HG02870 (cell line): ENCODE results near the gene FSTL3.
"Not testable (repeated sequence)": the region's sequence is repeated elsewhere in the genome, so short reads cannot be mapped to it uniquely, and the experiment has no call there.

Experiments used
- ATAC-seq: cut with Tn5 transposase; IDR thresholded peaks from one replicate; pipeline ENCODE4 v1.9.1; 2021; ENCODE audit warnings: mild to moderate bottlenecking, moderate library complexity; ENCODE audit not compliant: unreplicated experiment

Gene FSTL3

DNA sequence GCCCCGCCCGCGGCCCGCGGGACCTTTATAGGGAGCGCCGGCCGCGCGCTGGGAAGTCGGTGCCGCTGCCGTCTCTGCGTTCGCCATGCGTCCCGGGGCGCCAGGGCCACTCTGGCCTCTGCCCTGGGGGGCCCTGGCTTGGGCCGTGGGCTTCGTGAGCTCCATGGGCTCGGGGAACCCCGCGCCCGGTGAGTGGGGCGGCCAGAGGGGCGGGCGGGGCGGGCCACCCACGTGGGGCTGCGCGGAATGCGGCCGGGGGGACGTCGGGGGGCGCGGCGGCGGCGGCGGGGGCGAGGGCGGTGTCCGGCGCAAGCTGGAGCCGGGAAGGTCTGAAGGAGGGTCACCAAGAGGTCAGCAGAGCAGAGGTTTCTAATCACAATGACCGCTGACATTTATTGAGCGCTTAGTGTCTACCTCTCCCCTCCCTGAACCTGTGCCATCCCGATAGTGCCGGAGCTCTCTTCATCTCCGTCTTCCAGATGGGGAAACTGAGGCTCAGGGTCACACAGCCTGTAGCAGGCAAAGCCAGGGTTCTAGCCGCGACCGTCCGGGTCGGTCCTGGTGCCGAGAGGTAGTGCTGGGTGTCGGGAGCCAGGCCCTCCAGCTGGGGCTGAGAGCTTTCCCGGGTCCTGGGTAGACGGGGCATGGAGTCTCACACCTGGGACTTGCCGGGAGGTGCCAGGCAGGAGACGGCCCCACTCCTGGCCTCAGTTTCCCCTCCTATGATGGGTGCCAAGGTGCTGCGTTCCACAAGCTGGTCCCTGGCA, at the start of gene FSTL3:
Gene FSTL3, plus strand, starts transcription at position 54 of the 767 bp plus-strand sequence. Its CDS starts 32 bp downstream, at position 86.
- no peak for ATAC-seq

DNA sequence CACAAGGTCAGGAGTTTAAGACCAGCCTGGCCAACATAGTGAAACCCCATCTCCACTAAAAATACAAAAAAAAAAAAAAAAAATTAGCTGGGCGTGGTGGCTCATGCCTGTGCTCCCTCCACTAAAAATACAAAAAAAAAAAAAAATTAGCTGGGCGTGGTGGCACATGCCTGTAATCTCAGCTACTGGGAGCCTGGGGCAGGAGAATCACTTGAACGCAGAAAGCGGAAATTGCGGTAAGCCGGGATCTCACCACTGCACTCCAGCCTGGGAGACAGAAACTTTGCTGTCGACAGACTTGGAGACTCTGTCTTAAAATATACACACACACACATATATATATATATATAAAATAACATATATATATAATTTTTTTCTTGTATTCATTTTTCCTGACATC, 49.6 kb upstream of the FSTL3 start:
- ATAC-seq = not testable (repeated sequence)

DNA sequence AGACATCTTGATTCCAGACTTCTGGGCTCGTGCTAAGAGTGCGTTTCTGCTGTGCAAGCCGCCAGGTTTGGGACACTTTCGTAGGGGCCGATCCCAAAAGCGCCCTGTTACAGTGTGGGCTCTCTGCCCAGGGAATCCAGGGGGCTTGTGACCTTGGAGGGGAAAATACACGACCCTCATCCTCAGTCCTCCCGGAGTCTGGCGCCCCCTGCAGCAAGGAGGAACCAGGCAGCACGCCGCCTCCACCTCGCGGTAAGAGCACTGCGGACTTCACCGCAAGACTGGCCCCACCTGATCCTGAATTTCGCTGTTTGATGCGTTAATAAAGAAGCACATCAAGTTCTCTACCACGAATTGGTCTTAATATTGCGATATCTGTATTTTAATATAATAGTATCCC, 48.0 kb upstream of the FSTL3 start:
- no peak for ATAC-seq

DNA sequence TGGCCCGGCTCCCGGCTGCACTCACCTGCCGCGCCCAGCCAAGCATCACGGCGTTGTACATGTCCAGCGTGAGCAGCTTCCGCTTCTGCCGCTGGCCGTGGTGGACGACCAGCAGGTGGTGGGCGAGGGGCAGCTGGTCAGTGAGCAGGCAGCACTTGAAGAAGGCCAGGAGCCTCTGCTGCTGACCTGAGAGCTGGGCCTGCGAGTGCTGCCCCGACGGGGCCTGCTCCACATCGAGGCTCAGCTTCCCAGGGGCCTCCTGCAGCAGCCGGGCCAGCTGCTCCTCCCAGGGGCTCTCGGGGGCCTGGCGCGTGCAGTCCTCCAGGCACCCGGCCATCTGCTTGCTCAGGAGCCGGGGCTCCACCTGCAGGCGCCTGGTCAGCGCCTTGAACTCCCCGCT, 46.7 kb upstream of the FSTL3 start:
- ATAC-seq = not testable (repeated sequence)

GRCh38 chr19:629961-630714, 46.1 kb upstream of the FSTL3 start:
- ATAC-seq = no peak

DNA sequence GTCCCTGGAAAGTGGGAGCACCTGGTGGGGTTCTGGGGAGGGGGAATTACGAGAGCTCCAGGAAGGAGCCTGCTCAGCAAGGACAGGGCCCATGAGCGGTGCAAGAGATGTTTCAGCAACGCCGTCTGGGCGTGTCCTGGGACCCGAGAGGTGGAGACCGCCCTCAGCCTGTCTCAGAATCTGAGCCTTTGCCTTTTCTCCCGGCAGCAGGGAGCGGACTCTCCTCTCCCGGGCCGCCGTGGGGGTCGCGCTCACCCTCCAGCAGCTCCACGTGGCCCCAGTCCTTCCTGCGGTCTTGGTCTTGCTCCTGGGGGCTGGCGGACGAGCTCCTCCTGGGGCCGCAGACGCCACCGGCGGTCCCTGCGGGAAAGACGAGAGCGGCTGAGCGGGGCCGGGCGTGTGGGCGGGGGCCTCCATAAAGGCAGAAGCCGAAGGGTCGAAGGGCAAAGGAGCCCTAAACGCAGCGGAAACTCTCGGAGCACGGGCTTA, 43.6 kb upstream of the FSTL3 start:
- peak; percentile 16 for ATAC-seq

DNA sequence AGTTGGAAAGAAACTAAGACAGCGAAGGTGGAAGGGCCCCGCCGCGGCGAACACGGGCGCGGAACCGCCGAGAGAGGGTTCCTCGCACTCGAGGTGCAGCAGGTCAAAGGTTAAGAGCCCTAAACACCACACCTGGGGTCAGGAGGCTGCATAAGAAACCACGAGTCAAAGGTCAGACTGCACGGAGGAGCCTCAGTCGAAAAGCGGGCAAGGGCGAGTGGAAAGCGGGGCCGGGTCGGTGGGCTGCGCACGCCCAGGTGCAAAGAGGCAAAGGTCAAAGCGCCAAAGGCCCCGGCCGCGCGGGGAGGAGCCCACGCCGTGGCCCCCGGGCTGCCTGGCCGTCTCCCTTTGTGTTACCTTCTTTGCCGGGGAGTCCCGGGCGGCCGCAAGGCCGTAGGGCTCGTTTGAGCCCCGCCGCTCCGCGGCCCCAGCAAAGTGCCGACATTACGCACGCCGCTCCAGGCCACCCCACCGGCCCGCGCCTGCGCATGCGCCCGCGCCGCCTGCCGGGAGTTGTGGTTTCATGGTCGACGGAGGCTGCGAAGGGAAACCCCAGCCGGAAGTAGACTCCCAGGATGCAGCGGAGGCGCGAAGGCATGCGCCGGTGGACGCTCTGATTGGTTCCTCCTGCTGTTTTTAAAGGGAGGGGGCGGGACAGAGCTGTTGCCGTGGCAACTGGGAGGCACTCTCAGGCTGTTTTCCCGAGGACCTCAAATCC, 43.0 kb upstream of the FSTL3 start, which contains the start of gene POLRMT:
Gene POLRMT, minus strand, starts transcription at position 470 of the 718 bp plus-strand sequence. Its CDS starts 25 bp downstream, at position 445.
- ATAC-seq = peak; percentile 88

DNA sequence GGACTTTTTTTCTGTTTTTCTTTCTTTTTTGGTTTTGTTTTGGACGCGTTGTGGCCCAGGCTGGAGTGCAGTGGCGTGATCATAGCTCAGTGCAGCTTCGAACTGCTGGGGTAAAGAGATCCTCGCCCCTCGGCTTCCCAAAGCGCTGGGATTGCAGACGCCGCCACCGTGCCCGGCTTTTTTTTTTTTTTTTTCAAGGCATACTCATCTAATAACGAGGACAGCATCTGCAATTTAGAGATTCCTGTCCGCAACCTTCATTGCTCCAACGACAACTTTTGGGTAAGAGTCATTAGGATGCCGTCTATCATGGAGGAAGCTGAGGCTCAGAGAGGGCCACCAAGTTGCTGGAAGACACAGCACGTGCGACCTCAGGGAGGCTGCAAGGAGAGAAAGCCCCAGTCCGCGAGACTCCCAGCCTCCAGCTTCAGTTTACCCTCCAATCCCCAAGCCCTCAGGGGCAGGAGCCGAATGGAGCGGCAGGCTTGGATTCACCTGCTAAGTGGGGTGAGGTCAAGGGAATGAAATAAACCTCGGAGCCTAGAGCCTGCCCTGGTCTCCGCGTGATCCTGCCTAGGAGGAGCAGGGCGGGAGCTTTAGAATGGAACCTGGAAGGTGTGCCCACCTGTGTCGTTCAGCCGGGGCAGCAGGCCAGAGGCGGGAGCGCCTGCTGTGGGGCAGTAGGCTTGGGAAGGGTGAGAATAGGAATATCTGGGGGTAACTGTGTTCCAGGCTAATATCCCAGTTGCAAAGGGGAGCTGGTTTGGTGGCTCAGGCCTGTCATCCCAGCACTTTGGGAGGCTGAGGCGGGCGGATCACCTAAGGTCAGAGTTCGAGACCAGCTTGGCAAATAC, 42.2 kb upstream of the FSTL3 start:
- ATAC-seq = no peak

- no peak for ATAC-seq
These were observed 41.1 kb upstream of the FSTL3 start for GRCh38 chr19:634975-635652.

GRCh38 chr19:638906-639252, 37.3 kb upstream of the FSTL3 start:
- ATAC-seq = no peak

DNA sequence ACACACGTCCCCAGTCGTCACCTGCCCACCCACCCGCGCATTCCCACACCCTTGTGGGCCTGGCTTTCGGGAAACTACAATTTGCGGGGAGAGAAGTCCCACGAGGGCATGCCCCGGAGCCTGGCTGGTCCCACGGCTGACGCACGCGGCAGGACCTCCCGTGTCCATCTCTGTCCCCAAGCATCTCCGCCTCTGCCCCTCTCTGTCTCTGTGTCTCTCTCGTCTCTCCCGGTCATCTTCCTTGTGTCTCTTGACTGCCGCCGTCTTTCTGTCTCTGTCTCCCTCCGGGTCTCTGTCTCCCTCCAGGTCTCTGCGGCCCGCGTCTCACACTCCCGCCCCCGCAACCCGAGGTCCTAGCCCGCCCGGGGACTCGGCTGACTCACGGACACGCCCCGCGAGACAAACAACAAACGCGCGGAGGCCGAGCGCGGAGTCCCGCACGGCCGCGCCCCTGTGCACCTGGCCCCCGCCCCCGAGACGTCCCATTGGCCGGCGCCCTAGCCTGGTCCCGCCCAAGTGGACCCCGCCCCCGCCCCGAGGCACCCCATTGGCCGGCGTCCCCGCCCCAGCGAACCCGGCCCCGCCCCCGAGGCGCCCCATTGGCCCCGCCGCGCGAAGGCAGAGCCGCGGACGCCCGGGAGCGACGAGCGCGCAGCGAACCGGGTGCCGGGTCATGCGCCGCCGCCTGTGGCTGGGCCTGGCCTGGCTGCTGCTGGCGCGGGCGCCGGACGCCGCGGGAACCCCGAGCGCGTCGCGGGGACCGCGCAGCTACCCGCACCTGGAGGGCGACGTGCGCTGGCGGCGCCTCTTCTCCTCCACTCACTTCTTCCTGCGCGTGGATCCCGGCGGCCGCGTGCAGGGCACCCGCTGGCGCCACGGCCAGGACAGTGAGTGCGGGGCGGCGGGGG, 36.7 kb upstream of the FSTL3 start, which contains the start of gene FGF22:
Gene FGF22, plus strand, starts transcription at position 627 of the 908 bp plus-strand sequence. Its CDS starts 47 bp downstream, at position 674.
- ATAC-seq = no peak

DNA sequence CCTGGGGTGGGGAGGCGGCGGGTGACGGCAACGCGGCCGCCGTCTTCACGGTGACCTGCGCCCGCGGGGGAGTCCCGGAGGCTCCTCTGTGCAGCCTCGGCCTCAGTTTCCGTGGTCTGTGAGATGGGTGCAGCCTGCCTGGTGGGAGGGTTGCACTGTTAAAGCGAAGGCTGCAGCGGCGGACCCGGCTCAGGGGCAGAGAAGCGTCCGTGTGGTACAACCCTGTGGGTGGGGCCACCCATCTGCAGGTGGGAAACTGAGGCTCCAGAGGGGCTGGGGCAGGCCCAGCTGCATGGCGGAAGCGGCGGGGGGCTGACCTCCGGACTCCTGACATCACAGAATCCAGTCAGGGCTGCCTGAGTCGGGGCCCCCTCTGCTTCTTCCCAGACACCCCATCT, 36.0 kb upstream of the FSTL3 start:
- ATAC-seq = no peak

DNA sequence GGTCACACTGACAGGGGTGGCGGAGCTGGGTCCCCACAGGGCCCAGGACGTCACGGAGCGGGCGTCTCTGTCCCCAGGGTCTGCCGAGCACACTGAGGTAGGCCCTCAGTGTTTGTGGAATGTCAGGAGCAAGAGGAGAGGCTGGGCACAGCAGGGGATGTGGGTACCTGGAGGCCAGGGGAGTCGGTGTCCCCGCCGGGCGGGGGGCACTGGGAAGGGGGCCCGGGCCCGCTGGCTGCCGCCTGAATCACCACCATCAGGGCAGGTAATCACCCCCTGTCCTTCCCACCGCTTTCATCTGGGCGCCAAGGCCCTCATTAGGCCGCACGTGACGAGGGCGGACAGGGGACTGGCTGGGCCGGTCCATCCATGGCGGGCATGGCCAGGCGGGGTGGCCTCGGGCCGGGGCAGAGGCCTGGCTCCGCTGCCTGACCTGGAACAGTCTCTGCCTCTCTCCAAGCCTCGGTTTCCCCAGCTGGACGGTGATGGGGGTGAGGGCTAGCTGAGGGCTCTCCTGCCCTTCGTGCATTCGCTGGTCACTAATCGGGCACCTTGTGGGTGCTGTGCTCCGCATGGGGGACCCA, 35.5 kb upstream of the FSTL3 start:
- ATAC-seq = no peak

DNA sequence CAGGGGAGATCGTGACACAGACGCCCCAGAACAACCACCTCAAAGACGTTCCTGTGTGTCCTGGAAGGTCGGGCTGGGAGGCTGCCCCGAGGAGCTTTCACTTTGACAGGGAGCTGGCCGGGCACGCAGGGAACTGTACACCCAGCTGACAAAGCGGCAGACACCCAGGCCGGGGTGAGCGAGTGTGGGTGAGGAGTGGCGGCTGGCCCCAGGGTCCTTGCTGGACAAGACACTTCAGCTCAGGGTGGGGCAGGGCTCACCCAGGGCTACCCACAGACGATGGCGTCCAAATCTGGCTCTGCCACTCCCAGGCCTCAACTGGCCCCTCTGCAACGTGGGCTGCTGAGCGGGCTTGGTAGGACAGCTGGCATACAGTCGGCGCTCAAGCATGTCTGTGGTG, 34.5 kb upstream of the FSTL3 start:
- ATAC-seq = no peak

GRCh38 chr19:642767-643727, 33.1 kb upstream of the FSTL3 start:
- ATAC-seq = no peak

GRCh38 chr19:643736-644135, 32.5 kb upstream of the FSTL3 start:
- ATAC-seq = no peak

DNA sequence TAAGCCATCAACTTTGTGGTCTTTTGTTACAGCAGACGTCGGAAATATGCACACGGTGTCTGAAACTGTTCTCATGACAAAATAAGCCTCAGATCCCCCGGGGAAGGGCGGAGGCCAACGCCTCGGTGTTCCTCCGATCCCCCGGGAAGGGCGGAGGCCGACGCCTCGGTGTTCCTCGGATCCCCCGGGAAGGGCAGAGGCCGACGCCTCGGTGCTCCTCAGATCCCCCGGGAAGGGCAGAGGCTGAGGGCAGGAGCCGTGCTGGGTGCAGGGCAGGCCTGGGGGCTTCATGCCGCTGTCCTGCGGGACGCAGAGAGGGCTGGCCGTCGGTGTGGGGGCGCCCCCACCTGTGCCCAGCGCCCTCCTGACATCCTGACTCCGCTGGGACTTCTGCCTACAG, 31.8 kb upstream of the FSTL3 start:
- no peak for ATAC-seq
